Inferior parietal cortex (tissue), 1 donor: ENCODE data around the gene KRTAP10-5.

Experiments
- DNase-seq: peaks from one replicate; pipeline ENCODE4 v3.0.0-alpha.2; 2016; ENCODE audit errors: extremely low spot score

The KRTAP10-5 gene

DNA sequence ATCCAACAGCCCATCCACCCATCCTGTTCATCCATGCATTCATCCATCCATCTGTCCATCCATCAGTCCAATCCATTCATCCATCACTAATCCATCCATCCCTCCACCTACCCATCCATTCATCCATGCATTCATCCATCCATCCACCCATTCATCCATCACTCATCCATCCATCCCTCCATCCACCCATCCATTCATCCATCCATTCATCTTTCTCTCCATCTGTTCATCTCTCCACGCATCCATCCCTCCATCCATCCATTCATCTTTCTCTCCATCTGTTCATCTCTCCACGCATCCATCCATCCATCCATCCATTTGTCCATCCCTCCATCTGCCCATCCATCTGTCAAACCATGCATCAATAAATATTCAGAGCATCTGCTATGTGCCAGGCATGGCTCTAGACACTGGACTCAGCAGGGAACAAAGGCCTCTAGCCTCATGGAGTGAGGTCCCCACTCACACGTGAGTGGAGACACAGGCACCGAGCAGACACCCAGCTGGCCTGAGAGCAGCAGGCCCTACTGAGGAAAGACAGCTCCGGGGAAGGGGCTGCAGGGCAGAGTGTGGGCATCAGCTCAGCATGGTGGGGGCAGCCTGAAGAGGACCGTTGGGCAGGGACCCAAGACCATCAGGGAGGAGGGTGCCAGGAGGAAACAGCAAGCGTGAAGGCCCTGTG, 50.0 kb downstream of the KRTAP10-5 start:
- DNase-seq, result no peak

DNA sequence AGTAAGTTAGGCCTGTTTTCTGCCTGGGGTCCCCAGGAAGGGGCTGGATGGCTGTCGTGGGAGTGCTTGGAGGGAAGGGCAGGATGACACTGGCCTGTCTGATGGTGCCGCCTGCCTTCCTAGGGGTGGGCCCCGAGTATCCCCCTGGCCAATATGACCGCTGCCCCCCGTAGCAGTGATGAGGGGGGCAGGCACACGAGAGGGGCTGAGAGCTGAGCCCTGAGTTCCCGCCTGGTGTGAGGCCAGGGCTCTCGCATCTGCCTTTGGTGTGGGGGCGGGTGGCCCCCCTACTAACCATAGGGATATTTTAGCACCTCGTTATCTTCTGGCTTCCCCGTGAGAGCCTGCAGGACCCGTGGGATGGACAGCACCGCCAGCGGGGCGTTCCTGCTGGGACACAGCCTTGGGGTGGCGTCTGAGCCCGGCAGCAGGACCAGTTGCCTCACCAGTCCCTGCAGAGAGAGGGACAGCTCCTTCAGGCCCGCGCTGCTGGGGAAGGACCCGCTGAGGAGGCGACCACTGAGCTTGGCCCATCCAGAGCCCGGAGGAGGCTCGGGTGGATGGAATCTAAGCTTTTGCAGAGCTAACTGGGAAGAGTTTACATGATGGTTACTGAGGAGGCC, 50.8 kb downstream of the KRTAP10-5 start:
- DNase-seq, result no peak
